ENCODE data around the gene KRT39. TPM values are rescaled to one million over a fixed set of nuclear protein-coding genes. Genes with fewer than 3 reads are reported as not detected.

Gene KRT39
- total and polyA plus RNA-seq, 10 of the 15 experiments (the other 5 are each of a cell fraction or from before 2014, with no cell fraction given): not detected

DNA sequence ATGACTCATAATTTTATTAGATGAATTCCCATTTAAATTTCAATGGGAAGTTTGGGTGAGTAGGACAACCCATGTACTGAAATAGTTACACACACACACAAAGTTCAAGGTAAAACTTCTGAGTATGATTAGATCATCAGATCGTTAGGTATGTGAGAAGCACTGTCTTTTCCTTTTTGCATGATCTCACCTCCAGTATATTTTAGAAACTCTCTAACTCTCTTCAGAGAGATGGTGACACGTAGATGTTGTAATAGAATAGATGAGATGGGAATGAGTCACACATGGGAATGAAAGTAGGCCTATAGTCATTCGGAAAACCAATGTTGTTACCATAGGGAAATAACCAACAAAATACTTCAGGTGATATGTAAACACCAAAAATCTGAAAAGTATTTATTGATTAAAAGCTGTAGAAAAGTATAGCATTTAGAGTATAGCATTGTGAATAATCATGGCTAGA lies 51.5 kb downstream of the KRT39 start (continued):
- TF ChIP-seq, protein P1, sequence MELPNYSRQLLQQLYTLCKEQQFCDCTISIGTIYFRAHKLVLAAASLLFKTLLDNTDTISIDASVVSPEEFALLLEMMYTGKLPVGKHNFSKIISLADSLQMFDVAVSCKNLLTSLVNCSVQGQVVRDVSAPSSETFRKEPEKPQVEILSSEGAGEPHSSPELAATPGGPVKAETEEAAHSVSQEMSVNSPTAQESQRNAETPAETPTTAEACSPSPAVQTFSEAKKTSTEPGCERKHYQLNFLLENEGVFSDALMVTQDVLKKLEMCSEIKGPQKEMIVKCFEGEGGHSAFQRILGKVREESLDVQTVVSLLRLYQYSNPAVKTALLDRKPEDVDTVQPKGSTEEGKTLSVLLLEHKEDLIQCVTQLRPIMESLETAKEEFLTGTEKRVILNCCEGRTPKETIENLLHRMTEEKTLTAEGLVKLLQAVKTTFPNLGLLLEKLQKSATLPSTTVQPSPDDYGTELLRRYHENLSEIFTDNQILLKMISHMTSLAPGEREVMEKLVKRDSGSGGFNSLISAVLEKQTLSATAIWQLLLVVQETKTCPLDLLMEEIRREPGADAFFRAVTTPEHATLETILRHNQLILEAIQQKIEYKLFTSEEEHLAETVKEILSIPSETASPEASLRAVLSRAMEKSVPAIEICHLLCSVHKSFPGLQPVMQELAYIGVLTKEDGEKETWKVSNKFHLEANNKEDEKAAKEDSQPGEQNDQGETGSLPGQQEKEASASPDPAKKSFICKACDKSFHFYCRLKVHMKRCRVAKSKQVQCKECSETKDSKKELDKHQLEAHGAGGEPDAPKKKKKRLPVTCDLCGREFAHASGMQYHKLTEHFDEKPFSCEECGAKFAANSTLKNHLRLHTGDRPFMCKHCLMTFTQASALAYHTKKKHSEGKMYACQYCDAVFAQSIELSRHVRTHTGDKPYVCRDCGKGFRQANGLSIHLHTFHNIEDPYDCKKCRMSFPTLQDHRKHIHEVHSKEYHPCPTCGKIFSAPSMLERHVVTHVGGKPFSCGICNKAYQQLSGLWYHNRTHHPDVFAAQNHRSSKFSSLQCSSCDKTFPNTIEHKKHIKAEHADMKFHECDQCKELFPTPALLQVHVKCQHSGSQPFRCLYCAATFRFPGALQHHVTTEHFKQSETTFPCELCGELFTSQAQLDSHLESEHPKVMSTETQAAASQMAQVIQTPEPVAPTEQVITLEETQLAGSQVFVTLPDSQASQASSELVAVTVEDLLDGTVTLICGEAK (IDR thresholded peaks at IDR 0.05; ENCODE audit: borderline replicate concordance): no peak
- TF ChIP-seq, protein P2, sequence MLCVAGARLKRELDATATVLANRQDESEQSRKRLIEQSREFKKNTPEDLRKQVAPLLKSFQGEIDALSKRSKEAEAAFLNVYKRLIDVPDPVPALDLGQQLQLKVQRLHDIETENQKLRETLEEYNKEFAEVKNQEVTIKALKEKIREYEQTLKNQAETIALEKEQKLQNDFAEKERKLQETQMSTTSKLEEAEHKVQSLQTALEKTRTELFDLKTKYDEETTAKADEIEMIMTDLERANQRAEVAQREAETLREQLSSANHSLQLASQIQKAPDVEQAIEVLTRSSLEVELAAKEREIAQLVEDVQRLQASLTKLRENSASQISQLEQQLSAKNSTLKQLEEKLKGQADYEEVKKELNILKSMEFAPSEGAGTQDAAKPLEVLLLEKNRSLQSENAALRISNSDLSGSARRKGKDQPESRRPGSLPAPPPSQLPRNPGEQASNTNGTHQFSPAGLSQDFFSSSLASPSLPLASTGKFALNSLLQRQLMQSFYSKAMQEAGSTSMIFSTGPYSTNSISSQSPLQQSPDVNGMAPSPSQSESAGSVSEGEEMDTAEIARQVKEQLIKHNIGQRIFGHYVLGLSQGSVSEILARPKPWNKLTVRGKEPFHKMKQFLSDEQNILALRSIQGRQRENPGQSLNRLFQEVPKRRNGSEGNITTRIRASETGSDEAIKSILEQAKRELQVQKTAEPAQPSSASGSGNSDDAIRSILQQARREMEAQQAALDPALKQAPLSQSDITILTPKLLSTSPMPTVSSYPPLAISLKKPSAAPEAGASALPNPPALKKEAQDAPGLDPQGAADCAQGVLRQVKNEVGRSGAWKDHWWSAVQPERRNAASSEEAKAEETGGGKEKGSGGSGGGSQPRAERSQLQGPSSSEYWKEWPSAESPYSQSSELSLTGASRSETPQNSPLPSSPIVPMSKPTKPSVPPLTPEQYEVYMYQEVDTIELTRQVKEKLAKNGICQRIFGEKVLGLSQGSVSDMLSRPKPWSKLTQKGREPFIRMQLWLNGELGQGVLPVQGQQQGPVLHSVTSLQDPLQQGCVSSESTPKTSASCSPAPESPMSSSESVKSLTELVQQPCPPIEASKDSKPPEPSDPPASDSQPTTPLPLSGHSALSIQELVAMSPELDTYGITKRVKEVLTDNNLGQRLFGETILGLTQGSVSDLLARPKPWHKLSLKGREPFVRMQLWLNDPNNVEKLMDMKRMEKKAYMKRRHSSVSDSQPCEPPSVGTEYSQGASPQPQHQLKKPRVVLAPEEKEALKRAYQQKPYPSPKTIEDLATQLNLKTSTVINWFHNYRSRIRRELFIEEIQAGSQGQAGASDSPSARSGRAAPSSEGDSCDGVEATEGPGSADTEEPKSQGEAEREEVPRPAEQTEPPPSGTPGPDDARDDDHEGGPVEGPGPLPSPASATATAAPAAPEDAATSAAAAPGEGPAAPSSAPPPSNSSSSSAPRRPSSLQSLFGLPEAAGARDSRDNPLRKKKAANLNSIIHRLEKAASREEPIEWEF (IDR thresholded peaks at IDR 0.05; ENCODE audit: insufficient replicate concordance, low read depth, low read length): no peak
- TF ChIP-seq SIN3A (IDR thresholded peaks at IDR 0.05; ENCODE audit: low read depth, low read length) (no peak), YBX1 (IDR thresholded peaks at IDR 0.05) (no peak), FOXM1 (IDR thresholded peaks at IDR 0.05; ENCODE audit: low read depth, low read length) (peak; percentile 95; the same call in 1 of the 2 replicates), PBX3 (IDR thresholded peaks at IDR 0.05; ENCODE audit: insufficient replicate concordance, low read depth, low read length) (no peak), MYB (IDR thresholded peaks at IDR 0.05; ENCODE audit: borderline replicate concordance, low read depth, low read length) (no peak), RCOR1 (conservative IDR thresholded peaks at IDR 0.05; ENCODE audit: low read depth, low read length) (no peak), MAX (IDR thresholded peaks at IDR 0.05; ENCODE audit: low read depth, low read length) (no peak), RUNX3 (IDR thresholded peaks at IDR 0.05; ENCODE audit: low read length) (peak; percentile 92), CREM (IDR thresholded peaks at IDR 0.05; ENCODE audit: low read depth) (peak; percentile 94), CREB1 (IDR thresholded peaks at IDR 0.05; ENCODE audit: low read depth) (peak; percentile 93), SRF (IDR thresholded peaks at IDR 0.05; ENCODE audit: low read depth in 2 of 2, low read length in 2 of 2) (no peak), JUNB (IDR thresholded peaks at IDR 0.05) (peak; percentile 98), EZH2 (IDR thresholded peaks at IDR 0.05; ENCODE audit: borderline replicate concordance, control insufficient read depth, low read depth, low read length) (no peak), NRF1 (conservative IDR thresholded peaks at IDR 0.05; ENCODE audit: low read depth, low read length) (no peak), NFIC (IDR thresholded peaks at IDR 0.05; ENCODE audit: low read depth, low read length) (peak; percentile 97), SUZ12 (IDR thresholded peaks at IDR 0.05; ENCODE audit: unreplicated experiment) (no peak)

All from GM12878 (cell line).